NCI-H2107 treated with DMSO at 0.1 percent for 48 hours (cell line): ENCODE data around the gene MGAT5B.

Experiments used
- DNase-seq: peaks from one replicate; lab custom pipeline; 2025; ENCODE audit not compliant: unreplicated experiment; lab: John Stamatoyannopoulos, UW

MGAT5B gene

DNA sequence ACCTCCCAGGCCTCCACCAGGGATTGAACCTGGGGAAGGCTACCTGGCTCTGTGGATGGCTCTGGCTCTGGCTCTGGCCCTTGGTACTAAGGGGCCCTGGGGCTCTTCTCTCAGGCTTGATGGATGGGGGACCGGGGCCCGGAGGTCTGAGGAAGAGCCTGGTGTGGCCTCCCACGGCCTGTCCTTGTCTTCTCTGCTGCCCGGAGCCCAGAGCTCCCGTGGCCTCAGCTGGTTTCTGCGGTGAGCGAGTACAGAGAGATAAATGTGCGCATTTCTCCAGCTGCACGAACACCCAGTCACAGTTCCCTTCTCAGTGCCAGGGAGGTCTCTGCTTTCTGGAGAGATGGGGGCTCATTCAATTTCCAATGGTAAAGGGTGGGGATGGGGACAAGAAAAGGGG, 9.2 kb downstream of the MGAT5B start:
- DNase-seq = no peak

DNA sequence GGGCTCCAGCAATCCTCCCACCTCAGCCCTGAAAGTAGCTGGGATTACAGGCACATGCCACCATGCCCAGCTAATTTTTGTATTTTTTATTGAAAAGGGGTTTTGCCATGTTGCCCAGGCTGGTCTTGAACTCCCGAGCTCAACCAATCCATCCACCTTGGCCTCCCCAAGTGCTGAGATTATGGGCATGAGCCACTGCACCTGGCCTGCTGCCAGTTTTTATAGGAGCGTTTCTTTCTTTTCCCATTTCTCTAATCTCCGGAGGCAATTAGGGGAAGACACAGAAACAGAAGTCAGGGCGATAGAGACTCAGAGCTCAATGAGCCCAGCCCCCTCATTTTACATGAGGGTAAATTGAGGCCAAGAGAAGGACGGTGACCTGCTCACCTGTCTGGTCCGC, 10.4 kb downstream of the MGAT5B start:
- DNase-seq = no peak

DNA sequence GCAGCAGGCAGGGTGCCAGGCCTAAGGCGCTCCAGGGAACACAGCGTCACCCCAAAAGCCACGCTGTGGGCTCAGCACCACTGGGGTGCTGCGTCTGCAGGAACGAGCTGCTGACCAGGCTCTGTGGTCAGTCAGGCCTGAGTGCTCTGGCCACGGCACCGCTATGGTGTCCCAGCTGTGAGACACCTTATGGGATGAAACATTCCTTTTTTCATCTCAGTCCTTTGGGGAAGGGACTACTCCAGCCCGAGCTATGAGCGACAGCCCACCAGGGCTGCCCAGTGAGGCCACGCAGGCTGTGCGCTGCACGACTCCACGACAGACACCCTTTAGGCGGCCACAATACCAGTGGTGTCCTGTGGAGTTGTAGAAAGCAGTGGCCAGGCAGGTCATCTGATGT, 11.1 kb downstream of the MGAT5B start:
- DNase-seq = no peak

DNA sequence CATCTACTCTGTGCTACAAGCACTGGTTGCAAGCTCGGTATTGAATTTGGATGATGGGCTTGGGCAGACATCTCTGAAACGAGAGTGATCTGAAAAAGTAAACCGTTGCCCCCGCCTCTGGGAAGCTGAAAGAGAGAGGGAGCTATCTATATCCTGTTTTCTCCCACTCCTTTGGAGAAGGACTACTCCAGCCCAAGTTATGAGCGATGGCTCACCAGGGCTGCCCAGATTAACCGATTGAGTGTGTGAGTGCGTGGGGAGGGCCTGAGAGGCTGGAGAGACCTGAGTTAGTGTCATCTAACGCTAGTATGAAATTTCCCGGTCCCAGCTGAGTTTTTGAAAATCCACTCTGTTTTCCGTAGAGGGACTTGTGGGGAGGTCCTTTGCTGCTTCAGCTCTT, 11.5 kb downstream of the MGAT5B start:
- DNase-seq = no peak

DNA sequence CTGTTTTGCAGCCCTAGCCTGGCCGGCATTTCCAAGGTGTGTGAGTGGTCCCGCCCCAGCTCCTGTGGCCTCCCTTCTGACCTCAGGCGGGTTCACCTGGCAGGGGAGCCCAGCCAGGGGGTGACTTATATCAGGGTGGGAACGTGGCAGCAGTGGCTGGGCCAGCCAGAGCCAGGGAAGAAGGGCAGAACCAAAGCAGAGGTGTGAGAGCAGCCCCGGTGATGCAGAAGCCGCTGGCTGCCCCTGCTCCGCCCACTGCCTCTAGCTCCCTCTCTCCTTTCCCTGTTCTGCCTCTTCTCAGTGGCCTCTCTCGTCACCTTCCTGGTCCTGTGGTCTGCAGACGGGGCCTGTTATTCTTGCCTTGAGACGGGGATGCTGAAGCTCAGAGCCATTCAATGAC, 12.1 kb downstream of the MGAT5B start:
- DNase-seq = no peak

DNA sequence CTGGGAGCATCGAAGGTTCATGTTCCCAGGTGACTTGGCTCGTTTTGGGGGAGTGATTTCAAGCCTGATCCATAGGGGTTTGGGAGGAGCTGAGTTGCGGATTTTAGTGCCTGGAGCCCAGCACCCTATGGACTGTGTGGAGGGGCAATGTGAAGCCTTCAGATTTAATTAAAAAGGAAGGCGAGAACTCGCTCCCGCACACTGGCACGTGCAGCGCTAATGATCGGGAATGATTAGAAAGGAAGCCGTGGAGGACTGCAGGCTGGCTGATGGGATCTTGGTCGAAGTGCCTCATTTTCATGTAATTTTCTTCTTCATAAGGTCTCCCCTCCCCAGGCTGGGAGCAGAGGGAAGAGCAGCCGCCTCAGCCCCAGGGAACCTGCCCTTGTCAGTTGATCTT, 12.8 kb downstream of the MGAT5B start:
- no peak for DNase-seq

DNA sequence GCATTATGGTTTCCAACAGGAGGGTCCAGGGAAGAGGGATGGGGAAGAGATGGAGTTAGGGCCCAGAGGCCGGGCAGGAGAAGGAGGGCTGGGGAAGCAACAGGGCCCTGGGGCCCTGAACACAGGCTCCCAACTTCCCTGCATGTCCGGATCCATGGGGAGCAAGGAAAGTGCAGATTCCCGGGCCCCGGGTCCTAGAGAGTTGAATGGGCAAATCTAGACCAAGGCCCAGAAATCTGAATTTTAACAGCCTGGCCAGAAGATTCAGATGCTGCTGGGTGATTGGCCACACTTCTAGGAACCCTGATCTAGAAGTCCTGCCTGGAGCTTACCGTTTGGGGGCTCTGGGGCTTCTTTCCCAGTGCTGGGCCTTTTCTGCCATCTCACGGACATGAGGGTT, 13.2 kb downstream of the MGAT5B start:
- DNase-seq = no peak

DNA sequence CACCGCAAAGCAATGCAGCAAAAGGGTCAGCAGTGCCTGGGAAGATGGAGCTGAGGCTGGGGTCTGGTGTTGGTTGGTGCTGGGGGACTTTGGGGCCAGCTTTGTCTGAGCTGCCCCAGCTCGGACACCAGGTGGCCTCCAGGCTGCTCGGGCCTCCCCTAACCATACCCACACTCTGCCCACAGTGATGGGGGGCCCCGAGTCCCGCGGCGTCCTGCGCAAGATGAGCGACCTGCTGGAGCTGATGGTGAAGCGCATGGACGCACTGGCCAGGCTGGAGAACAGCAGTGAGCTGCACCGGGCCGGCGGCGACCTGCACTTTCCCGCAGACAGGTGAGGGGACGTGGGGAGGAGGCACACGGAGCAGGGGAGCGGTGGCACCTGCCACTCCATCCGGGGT, 13.8 kb downstream of the MGAT5B start:
- no peak for DNase-seq

DNA sequence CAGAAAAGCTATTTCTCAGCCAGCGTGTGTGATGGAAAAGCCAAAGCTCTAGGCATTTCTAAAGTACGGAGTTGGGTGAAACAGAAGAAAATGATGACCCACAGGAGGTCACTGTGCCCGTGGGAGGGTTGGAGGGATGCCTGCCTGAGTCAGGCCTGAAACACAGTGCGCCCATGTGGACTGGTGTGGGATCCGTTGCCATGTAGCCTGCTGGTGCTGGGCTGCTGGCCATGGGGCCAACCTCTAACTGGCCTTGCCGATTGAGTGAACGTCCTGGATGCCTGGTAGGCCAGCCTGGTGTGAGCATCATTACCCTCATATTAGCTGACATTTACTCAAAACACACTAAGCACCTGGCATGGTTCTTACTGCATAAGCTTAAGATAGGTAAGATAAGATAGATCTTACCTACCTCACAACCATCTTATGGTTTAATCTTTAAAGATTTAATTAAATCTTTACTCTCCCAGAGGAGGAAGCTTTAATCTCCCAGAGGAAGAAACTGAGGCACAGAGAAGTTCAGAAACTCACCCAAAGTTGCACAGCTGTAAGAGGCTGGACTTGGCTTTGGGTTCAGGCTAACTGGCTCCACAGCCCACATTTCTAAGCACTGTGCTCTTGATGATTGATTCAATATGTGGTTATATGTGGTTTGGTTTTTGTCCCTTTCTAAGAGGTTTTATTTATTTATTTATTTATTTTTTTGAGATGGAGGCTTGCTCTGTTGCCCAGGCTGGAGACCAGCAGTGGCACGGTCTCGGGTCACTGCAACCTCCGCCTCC, 15.7 kb downstream of the MGAT5B start:
- DNase-seq = no peak

DNA sequence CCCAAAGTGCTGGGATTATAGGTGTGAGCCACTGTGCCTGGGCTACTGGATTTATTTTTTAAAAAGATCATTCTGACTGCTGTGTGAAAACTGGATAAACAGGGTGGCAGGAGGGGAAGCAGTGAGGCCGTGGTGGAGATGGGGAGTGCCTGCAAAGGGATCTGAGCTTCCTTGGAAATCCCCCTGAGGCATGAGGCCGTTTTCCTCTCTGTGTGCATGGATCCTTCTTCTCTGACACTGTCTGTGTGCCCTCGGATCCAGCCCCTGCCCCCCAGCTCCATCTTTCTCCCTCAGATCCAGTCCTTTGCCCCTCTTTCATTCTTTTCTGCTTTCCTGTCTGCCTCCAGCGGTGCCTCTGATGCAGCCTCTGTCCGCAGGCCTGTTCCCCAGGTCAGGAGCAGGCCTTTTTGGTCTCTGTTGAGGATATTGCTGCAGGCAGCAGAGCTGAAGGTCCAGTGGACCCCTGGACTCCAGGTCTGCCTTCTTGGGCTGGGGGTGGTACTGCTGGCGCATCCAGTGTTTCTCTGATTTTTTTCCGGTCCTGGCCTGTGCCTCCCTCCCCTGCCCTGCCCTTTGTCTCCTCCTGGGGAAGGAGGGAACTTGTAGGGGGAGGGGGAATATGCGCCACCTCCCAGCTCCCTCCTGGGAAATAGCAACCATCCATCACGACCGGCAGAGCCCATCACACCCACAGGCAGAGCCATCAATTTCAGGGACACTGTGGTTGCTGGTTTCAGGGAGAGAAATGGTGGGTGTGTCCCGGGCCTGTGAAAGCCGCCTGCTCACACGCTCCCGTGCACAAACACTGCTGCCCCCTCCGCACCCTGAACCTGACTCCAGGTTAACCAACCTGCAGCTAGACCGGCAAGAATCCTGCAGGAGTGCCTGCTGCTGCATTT, 17.0 kb downstream of the MGAT5B start:
- peak; percentile 35 for DNase-seq

DNA sequence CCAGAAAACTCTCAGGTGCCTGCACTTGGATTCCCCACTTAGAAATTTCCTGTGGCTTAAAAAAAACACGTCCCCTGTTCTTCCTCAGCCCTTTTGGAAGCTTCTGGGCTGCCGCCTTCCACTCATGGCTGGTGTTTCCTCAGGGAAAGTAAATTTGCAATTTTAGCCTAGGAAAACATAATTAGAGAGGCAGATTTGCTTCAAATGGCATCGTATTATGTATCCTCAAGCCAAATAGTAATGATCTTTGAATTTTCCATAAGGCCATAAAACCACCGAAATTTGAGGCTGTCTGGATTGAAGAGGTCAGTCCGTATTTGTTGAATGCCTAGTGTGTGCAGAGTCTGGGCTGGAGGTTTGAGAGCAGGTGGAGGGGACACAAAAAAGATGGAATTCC, 17.7 kb downstream of the MGAT5B start:
- no peak for DNase-seq

DNA sequence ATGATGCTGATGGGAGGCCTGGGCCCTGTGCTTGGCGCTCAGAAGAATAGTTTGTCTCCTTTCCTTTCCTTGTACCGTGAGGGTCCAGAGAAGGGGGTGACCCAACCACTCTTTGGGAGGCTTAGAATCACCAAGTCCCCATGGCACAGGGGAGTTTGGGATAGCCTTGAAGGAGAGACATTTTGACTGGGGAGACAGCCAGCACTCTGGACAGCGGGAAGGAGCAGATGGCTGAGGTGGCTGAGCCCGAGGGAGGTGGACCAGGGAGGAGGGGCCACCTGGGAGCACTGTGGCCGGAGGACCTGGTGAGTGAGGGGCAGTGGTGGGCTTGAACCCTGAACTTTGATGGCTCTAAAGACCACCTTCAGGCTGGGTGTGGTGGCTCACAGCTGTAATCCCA, 18.2 kb downstream of the MGAT5B start:
- DNase-seq = no peak

DNA sequence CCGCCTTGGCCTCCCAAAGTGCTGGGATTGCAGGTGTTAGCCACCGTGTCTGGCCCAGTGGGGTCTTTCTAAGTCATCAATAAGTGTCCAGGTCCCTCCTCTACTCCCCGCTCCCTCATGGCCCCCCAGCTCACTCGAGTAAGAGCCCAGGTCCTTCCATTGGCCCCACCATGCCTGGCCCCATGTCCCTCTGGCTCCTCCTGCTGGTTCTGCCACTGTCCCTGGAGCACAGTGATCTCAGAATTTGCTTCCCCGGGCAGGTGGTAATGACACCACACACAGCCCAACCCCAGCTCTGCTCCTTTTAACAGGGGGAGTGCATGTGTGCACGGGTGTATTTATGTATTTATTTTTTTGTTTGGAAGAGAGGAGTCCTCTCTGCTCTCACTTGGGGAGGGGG, 19.6 kb downstream of the MGAT5B start:
- no peak for DNase-seq

DNA sequence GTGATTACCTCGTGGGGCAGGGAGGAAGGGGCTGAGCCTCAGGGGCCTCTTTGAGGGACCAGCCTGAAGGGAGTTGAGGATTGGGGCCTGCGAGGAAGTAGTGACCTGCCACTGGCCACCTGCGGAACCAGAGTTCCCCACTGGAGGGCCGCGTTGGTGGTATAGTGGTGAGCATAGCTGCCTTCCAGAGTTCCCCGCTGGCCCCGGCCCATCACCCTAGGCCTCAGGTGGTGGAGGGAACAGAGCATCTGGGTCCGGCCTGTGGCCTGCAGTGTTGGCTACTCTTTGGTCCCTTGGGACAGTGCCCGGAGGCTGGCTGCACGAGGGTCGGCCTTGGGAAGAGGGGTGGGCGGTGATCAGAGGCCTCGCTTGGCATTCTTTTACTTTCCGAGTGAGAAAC, 20.5 kb downstream of the MGAT5B start:
- no peak for DNase-seq

DNA sequence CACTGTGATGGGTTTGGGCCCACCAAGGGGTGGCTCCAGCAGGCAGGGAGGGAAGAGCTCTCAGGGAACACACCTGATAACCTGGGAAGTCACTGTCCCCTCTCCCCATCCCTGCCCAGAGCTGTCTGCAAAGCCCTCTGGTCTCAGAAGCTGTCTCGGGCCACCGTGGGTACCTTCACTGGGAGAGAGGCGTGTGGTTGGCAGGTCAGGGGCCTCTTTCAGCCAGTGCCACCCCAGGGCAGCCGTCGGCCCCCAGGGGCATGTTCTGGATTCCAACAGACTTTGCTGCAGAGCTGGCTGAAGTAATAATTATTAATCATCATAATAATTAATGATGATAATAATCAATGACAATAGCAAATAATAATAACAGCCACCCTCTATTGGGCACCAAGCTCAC, 21.1 kb downstream of the MGAT5B start:
- DNase-seq = no peak

DNA sequence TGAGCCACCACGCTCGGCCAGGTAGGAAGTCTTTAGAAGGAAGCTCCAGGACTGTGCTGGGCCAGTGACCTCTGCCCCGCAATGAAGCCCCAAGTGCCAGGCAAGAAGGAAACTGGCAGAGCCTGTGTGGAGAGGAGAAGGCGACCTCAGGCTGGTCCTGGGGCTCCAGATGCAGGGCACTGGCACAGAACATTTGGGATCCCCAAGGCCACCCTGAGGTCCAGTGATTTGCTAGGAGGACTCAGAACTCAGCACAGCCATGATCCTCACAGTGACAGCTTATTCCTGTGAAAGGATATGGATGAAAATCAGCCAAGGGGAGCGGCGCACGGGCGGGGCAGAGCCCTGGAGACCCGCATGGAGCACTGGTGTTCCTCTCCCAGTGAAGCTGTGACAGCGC, 24.1 kb downstream of the MGAT5B start:
- DNase-seq = no peak

DNA sequence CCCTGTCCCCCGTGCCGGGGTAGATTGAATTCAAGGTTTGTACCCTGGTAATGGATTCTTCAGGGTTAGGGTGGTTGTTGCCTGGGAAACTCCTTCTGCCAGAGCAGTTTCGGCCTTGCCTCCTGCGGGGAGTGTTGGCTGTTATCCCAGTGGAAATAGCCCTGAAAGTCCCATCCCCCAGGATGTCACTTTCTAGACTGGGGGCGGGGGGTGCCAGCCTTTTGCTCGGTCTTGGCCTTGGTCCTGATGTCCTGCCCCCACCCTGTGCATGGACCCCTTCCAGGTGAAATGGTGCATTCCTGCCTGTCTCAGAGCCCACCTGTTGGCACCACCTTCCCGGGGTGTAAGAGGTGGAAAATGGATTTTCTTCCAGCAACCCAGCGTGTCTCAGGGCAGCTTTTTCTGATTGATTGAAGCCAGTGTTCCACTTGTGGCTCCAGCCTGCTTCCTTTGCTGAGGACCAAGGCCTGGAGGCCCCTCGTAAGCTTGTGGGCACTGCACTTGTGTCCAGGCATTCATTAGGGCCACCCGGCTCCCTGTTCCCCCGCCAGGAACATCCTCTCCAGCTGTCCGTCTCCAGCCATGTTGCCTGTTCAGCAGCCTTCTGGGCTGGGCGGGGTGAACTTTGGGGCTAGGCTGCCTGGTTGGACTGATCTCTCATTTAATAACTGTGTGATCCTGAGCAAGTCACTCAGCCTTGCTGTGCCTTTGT, 25.6 kb downstream of the MGAT5B start:
- DNase-seq = peak; percentile 61

DNA sequence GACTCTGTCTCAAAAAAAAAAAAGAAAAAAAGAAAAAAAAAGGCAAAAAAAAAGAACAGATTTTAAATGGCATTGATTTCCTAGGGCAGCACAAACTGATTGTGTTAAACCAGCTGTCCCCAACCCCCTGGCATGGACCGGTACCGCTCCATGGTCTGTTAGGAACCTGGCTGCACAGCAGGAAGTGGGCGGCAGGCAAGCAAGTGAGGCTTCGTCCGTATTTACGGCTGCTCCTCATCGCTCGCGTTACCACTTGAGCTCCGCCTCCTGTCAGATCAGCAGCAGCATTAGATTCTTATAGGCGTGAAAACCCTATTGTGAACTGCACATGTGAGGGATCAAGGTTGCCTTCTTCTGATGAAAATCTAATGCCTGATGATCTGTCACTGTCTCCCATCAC, 26.6 kb downstream of the MGAT5B start:
- DNase-seq = no peak

DNA sequence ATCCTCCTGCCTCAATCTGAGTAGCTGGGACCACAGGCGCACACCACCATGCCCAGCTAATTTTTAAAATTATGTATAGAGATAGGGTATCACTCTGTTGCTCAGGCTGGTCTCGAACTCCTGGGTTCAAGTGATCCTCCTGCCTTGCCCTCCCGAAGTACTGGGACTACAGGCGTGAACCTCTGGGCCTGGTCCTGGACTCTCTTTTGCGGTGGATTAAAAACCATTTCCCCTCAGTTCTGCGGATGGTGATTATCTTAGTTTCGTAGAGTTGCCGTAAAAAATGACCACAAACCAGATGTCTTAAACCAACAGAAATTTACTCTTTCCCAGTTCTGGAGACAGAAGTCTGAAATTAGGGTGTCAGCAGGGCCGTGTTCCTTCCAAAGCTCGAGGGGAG, 28.8 kb downstream of the MGAT5B start:
- no peak for DNase-seq

DNA sequence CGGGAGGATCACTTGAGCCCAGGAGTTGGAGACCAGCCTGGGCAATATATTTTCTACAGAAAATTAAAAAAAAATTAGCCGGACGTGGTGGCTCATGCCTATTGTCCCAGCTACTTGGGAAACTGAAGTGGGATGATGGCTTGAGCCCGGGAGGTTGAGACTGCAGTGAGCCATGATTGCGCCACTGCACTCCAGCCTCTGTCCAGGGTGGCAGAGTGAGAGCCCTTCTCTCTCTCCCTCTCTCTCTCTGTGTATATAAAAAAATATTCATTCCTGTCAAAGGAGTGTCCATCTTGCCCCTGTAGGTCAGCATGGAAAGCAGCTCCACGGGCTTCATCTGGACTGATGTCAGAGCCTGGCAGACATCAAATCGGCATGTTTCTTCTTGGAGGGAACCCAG, 31.2 kb downstream of the MGAT5B start:
- no peak for DNase-seq

DNA sequence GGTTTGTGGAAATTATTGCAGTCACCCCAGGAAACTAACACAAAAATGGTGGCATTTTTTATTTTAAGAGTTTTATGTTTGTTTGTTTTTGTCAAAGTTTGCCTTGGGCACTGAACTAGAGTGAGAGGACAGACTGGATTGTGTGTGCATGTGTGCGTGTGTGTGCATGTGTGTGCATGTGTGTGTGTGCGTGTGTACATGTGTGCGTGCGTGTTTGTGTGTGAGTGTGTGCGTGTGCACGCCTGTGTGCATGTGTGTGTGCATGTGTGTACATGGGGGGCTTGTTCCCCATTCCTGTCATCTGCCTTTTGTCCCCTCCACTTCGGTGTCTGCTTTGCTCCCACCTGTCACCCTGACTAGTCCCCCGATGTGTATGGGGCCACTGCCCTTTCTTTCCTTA, 32.5 kb downstream of the MGAT5B start:
- DNase-seq = no peak
